ENCODE data around the gene PEAR1.

Gene PEAR1

DNA sequence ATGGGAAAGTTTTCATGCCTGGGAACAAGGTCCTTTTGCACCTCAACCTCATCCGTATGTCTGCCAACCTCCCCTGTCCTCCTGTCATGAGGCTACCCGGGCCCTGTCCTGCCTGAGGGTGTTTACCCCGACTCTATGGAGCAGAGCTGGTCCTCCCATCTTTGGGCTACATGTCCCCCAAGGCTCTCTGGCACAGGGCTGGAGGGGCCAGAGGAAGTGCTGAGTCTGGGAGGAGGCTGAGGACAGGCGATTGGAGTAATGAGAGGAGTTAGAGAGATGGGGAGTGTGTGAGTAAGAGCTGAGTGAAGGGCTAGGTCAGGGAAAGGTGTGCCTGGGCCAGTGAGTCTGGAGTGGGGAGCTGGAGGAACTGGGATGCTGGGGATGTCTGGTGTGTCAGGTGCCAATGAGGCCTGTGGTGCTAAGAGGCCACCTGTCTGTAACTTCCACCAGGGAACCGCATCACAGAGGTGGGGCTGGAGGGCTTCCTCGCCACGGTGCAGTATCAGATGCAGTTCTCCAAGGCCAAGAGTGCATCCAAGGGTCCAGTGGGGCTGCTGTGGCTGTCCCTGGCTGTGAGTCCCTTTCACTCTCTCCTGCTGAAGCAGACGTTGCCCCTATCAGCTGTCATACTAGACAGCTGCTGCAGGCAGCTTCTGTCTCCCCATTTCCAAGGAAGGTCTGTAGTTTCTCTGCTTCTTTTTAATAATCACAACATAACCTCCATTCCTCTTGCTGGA lies 38.6 kb downstream of the PEAR1 start:
- H3K4me3 ChIP-seq (replicated peaks; ENCODE audit: insufficient read depth, low read length): no peak overlapping the region
- TF ChIP-seq GABPA (IDR thresholded peaks at IDR 0.05; ENCODE audit: low read depth) (no peak), SPI1 (IDR thresholded peaks at IDR 0.05; ENCODE audit: borderline replicate concordance, low read depth) (no peak), REST (IDR thresholded peaks at IDR 0.05; ENCODE audit: insufficient replicate concordance, low read depth) (no peak), POLR2AphosphoS5 (IDR thresholded peaks at IDR 0.05; ENCODE audit: low read depth) (no peak)
- TF ChIP-seq, protein P1, sequence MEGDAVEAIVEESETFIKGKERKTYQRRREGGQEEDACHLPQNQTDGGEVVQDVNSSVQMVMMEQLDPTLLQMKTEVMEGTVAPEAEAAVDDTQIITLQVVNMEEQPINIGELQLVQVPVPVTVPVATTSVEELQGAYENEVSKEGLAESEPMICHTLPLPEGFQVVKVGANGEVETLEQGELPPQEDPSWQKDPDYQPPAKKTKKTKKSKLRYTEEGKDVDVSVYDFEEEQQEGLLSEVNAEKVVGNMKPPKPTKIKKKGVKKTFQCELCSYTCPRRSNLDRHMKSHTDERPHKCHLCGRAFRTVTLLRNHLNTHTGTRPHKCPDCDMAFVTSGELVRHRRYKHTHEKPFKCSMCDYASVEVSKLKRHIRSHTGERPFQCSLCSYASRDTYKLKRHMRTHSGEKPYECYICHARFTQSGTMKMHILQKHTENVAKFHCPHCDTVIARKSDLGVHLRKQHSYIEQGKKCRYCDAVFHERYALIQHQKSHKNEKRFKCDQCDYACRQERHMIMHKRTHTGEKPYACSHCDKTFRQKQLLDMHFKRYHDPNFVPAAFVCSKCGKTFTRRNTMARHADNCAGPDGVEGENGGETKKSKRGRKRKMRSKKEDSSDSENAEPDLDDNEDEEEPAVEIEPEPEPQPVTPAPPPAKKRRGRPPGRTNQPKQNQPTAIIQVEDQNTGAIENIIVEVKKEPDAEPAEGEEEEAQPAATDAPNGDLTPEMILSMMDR (IDR thresholded peaks at IDR 0.05; ENCODE audit: insufficient read depth, low read length): no peak
- DNase-seq (ENCODE audit: low read depth in 1 of 2, low spot score in 1 of 2): no peak
- H3K27me3 ChIP-seq (ENCODE audit: insufficient read depth, poor library complexity, severe bottlenecking): peaks cover 17% of the 10 kb centered on the region
- no peak overlapping the region for H3K27ac ChIP-seq (replicated peaks)

- no peak for DNase-seq (ENCODE audit: low read depth in 1 of 2, low spot score in 1 of 2)
These were observed 39.6 kb downstream of the PEAR1 start for GRCh38 chr1:156933136-156933535.

More at GRCh38 chr1:156933136-156933535, 39.6 kb downstream of the PEAR1 start:
- TF ChIP-seq, protein P1 (IDR thresholded peaks at IDR 0.05; ENCODE audit: insufficient read depth, low read length): no peak
- TF ChIP-seq REST (IDR thresholded peaks at IDR 0.05; ENCODE audit: insufficient replicate concordance, low read depth) (no peak), POLR2AphosphoS5 (IDR thresholded peaks at IDR 0.05; ENCODE audit: low read depth) (no peak), SPI1 (IDR thresholded peaks at IDR 0.05; ENCODE audit: borderline replicate concordance, low read depth) (no peak), GABPA (IDR thresholded peaks at IDR 0.05; ENCODE audit: low read depth) (no peak)
- H3K4me3 ChIP-seq (replicated peaks; ENCODE audit: insufficient read depth, low read length): no peak overlapping the region
- H3K27ac ChIP-seq (replicated peaks): no peak overlapping the region
- H3K27me3 ChIP-seq (ENCODE audit: insufficient read depth, poor library complexity, severe bottlenecking): peaks cover 11% of the 10 kb centered on the region
